NT2/D1 (cell line): ENCODE results near the gene WDFY4.

Experiments
- SUZ12 ChIP-seq: IDR thresholded peaks from 2 replicates; pipeline ENCODE4 v1.6.1; 2011; ENCODE audit not compliant: insufficient read length, insufficient read depth; ENCODE audit errors: extremely low read depth
- YY1 ChIP-seq: IDR thresholded peaks from 2 replicates; pipeline ENCODE4 v1.6.1; 2011; ENCODE audit not compliant: insufficient read length, insufficient read depth
- ZNF274 ChIP-seq: IDR thresholded peaks from 2 replicates; pipeline ENCODE4 v1.6.1; 2011; ENCODE audit warnings: mild to moderate bottlenecking, low read depth, low read length

DNA sequence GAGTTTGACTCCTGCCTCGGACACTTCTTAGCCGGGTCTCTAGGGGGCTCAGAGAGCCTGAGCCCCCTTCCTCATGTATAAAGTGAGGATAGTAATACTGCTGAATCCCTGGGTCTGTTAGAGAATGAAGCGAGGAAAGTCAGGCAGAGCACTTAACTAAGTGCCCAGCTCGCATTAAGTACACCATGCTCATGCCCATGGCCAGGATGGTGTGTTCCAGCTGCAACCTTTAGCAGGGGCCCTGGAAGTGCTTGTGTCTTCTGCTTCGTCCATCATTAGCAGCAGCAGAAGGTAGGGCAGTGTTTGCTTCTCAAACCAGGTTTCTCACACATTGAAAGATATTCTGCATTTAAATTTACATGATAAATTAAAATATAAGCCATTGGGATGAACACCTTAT lies 27.3 kb upstream of the WDFY4 start:
- no peak for TF ChIP-seq ZNF274
- TF ChIP-seq YY1 = no peak
- no peak for TF ChIP-seq SUZ12
